Spleen (tissue), 11 donors: ENCODE results near the gene CUEDC1. TPM values are rescaled to one million over a fixed set of nuclear protein-coding genes. Genes with fewer than 3 reads are reported as not detected.

ENCODE experiments used
- DNase-seq: peaks from one replicate; pipeline ENCODE4 v3.0.0-alpha.2; 2020
- H3K27ac ChIP-seq, 8 donors: fragments of 200-600 bp; sonication (generic) in 7 of 8; 1 replicate in 4 of 8; 2 replicates in 4 of 8; pipeline versions ENCODE4 v1.5.0 to v1.8.0; 2016 to 2021; ENCODE audit warnings: inconsistent platforms in 4 of 8, mild to moderate bottlenecking in 4 of 8, moderate library complexity in 1 of 8
- H3K27me3 ChIP-seq, 7 donors: fragments of 200-600 bp; sonication (generic) in 6 of 7; replicated peaks in 1 of 7; 1 replicate in 4 of 7; 2 replicates in 3 of 7; pipeline versions ENCODE4 v1.5.0 to v1.8.0; 2016 to 2021; ENCODE audit warnings: inconsistent platforms in 3 of 7, mild to moderate bottlenecking in 1 of 7
- H3K36me3 ChIP-seq, 6 donors: fragments of 200-600 bp; sonication (generic) in 5 of 6; 1 replicate in 4 of 6; 2 replicates in 2 of 6; pipeline versions ENCODE4 v1.5.0 to v1.8.0; 2016 to 2021; ENCODE audit warnings: inconsistent platforms in 2 of 6
- H3K4me1 ChIP-seq, 6 donors: fragments of 200-600 bp; sonication (generic) in 5 of 6; 1 replicate in 3 of 6; 2 replicates in 3 of 6; pipeline versions ENCODE4 v1.5.0 to v1.8.0; 2016 to 2021; ENCODE audit warnings: inconsistent platforms in 3 of 6
- H3K4me3 ChIP-seq, 8 donors: fragments of 200-600 bp; sonication (generic) in 7 of 8; 1 replicate in 4 of 8; 2 replicates in 4 of 8; pipeline versions ENCODE4 v1.5.0 to v1.8.0; 2016 to 2021; ENCODE audit warnings: inconsistent platforms in 4 of 8, mild to moderate bottlenecking in 4 of 8, moderate library complexity in 2 of 8
- H3K9me3 ChIP-seq, 8 donors: fragments of 200-600 bp; sonication (generic) in 7 of 8; 1 replicate in 4 of 8; 2 replicates in 4 of 8; pipeline versions ENCODE4 v1.5.0 to v1.8.0; 2016 to 2021; ENCODE audit warnings: inconsistent platforms in 4 of 8
- POLR2A ChIP-seq, 3 donors: fragments of 450-650 bp; IDR thresholded peaks; one replicate each; pipeline ENCODE4 v1.5.1; 2017; ENCODE audit warnings: antibody characterized with exemption in 3 of 3, mild to moderate bottlenecking in 1 of 3
- POLR2AphosphoS5 ChIP-seq, 3 donors: sonication (generic); formaldehyde crosslinking; IDR thresholded peaks; one replicate each; pipeline ENCODE4 v1.5.1; 2017; ENCODE audit warnings: antibody characterized with exemption in 3 of 3
- WGBS, 5 donors: extraction: QIAGEN DNeasy Blood & Tissue Kit in 3 of 5; methylation state at CpG; one replicate each; pipeline versions ENCODE4 v1.1.5 to v1.1.7; 2013 to 2018; 5-methylcytosine and 5-hydroxymethylcytosine counted together
- intact Hi-C: fragments of 100-400 bp; cut with DNase I; formaldehyde crosslinking; loops from one replicate; pipeline ENCODE4 v1.15.0; 2023; ENCODE audit warnings: low total_unique reads
- polyA plus RNA-seq, 3 donors: library from polyadenylated mRNA; stranded (reverse); fragments of 200-250 nt; gene quantifications; one replicate each; pipeline ENCODE4 v1.2.1, GENCODE V29; 2013
- total RNA-seq, 7 donors: library from RNA; depleted of rRNA in 3 of 7; stranded (reverse); fragments of >200 nt in 3 of 7; fragmentation: NEBNext Ultra II Directional in 4 of 7; extraction: Animal tissue kit (Norgen Biotek cat#: 25700) in 4 of 7; gene quantifications; one replicate each; pipeline versions ENCODE4 v1.1.0 to v1.2.1, GENCODE V29; 2016 to 2021
- TF ChIP-seq, protein P1 (sequence below), 11 experiments: fragments of 200-600 bp in 7 of 11; fragments of 450-650 bp in 4 of 11; sonication (generic) in 4 of 11; IDR thresholded peaks in 8 of 11; conservative IDR thresholded peaks in 3 of 11; 1 replicate in 7 of 11; 2 replicates in 4 of 11; pipeline versions ENCODE4 v1.4.0 to v1.8.0; 2016 to 2021; ENCODE audit warnings: antibody characterized with exemption in 11 of 11, inconsistent platforms in 4 of 11, mild to moderate bottlenecking in 1 of 11
- donor health status: healthy with polysubstance abuse.
- donor health status: DM: no; HTN: no; CAD: no; lungs with moderate emphysema.
- donor health status: DM: no; HTN: no; CAD: no.
- donor health status: Bipolar disorder and iron deficiency.
- donor health status: healthy.
- donor health status: DM: no; HTN: no; CAD: no.
- donor health status: DM: yes; HTN: yes; CAD: no.

The CUEDC1 gene
- total and polyA plus RNA-seq, 10 donors = 5.4 to 23.5 (median 15.6) TPM

- Histone ChIP-seq H3K4me1 (peaks cover 12 to 51% (median 33%) of the 10 kb centered on the region in 6 donors), H3K4me3 (peak overlapping the region; percentile 2 to 70 (median 38)), H3K27me3 (peaks cover 0 to 48% (median 8%) of the 10 kb centered on the region in 7 donors), H3K27ac (peak overlapping the region in 7 of 8 donors; percentile 39 to 85 (median 70)), H3K9me3 (no peaks in the 10 kb centered on the region), H3K36me3 (peaks cover 0 to 8% (median 0%) of the 10 kb centered on the region in 6 donors)
- WGBS, 5 donors = 1 to 4% (median 2%) methylated on average over 26 to 34 of the region's 34 CpGs
- peak; percentile 91 for DNase-seq
- intact Hi-C loops = no loop called here
- peak; percentile 21 to 53 (median 44) for TF ChIP-seq POLR2AphosphoS5 (IDR thresholded peaks at IDR 0.05)
- TF ChIP-seq, protein P1, sequence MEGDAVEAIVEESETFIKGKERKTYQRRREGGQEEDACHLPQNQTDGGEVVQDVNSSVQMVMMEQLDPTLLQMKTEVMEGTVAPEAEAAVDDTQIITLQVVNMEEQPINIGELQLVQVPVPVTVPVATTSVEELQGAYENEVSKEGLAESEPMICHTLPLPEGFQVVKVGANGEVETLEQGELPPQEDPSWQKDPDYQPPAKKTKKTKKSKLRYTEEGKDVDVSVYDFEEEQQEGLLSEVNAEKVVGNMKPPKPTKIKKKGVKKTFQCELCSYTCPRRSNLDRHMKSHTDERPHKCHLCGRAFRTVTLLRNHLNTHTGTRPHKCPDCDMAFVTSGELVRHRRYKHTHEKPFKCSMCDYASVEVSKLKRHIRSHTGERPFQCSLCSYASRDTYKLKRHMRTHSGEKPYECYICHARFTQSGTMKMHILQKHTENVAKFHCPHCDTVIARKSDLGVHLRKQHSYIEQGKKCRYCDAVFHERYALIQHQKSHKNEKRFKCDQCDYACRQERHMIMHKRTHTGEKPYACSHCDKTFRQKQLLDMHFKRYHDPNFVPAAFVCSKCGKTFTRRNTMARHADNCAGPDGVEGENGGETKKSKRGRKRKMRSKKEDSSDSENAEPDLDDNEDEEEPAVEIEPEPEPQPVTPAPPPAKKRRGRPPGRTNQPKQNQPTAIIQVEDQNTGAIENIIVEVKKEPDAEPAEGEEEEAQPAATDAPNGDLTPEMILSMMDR (IDR thresholded peaks at IDR 0.05 in 8 of 11, conservative IDR thresholded peaks at IDR 0.05 in 3 of 11) = no peak
- no peak for TF ChIP-seq POLR2A (IDR thresholded peaks at IDR 0.05)
These were observed 94.0 kb downstream of the CUEDC1 start for GRCh38 chr17:57861000-57861789.

- intact Hi-C loops = no loop called here
- H3K27ac ChIP-seq = peak overlapping the region in 7 of 8 donors; percentile 39 to 85 (median 70)
- H3K4me1 ChIP-seq = peaks cover 12 to 51% (median 33%) of the 10 kb centered on the region in 6 donors
- H3K36me3 ChIP-seq = peaks cover 0 to 3% (median 0%) of the 10 kb centered on the region in 6 donors
- TF ChIP-seq, protein P1 (IDR thresholded peaks at IDR 0.05 in 8 of 11, conservative IDR thresholded peaks at IDR 0.05 in 3 of 11) = no peak
- TF ChIP-seq POLR2A (IDR thresholded peaks at IDR 0.05) = no peak
- no peak for TF ChIP-seq POLR2AphosphoS5 (IDR thresholded peaks at IDR 0.05)
- H3K4me3 ChIP-seq = peak overlapping the region in 4 of 8 donors; percentile 30 to 70 (median 42)
- peaks cover 0 to 48% (median 8%) of the 10 kb centered on the region in 7 donors for H3K27me3 ChIP-seq
- H3K9me3 ChIP-seq = no peaks in the 10 kb centered on the region
- DNase-seq = no peak
- WGBS, 5 donors = 66 to 78% (median 72%) methylated on average over 5 to 6 of the region's 6 CpGs
These were observed 94.7 kb downstream of the CUEDC1 start for GRCh38 chr17:57860414-57860999.

GRCh38 chr17:57859601-57860413 is 95.4 kb downstream of the CUEDC1 start:
- Histone ChIP-seq H3K27ac (peak overlapping the region in 2 of 8 donors; percentile 74 to 85), H3K27me3 (peaks cover 0 to 48% (median 8%) of the 10 kb centered on the region in 7 donors), H3K9me3 (no peaks in the 10 kb centered on the region), H3K4me1 (peaks cover 12 to 51% (median 33%) of the 10 kb centered on the region in 6 donors), H3K36me3 (no peaks in the 10 kb centered on the region), H3K4me3 (no peak overlapping the region)
- WGBS, 5 donors = 61 to 75% (median 71%) methylated on average over 13 of the region's 13 CpGs
- no peak for TF ChIP-seq POLR2AphosphoS5 (IDR thresholded peaks at IDR 0.05)
- no peak for TF ChIP-seq POLR2A (IDR thresholded peaks at IDR 0.05)
- TF ChIP-seq, protein P1 (IDR thresholded peaks at IDR 0.05 in 8 of 11, conservative IDR thresholded peaks at IDR 0.05 in 3 of 11) = no peak
- DNase-seq = no peak
- intact Hi-C loops = loop anchor here (2.0 kb wide), 2 partner anchors 139 to 253 kb away; no protein-coding TSS in a partner anchor
